D341Med (cell line): Measurements from ENCODE around the gene SEMA6B.

Experiments used
- DNase-seq: peaks from one replicate; pipeline ENCODE4 v3.0.0; 2012; ENCODE audit warnings: low spot score

SEMA6B gene

GRCh38 chr19:4588291-4588761 is 28.8 kb upstream of the SEMA6B start:
- DNase-seq = no peak

- DNase-seq = no peak
Observed at GRCh38 chr19:4587527-4587926, 28.0 kb upstream of the SEMA6B start.

- peak; percentile 22 for DNase-seq
Observed at GRCh38 chr19:4586691-4587090, 27.2 kb upstream of the SEMA6B start.

- no peak for DNase-seq
Observed at GRCh38 chr19:4586245-4586644, 26.8 kb upstream of the SEMA6B start.

- no peak for DNase-seq
Observed at GRCh38 chr19:4585556-4585955, 26.1 kb upstream of the SEMA6B start.

GRCh38 chr19:4584670-4585460 is 25.4 kb upstream of the SEMA6B start:
- DNase-seq = peak; percentile 93

GRCh38 chr19:4583961-4584669 is 24.6 kb upstream of the SEMA6B start:
- peak; percentile 88 for DNase-seq

GRCh38 chr19:4582980-4583842 is 23.7 kb upstream of the SEMA6B start:
- peak; percentile 35 for DNase-seq

- DNase-seq = peak; percentile 91
Observed at GRCh38 chr19:4581666-4582553, 22.4 kb upstream of the SEMA6B start.

- peak; percentile 87 for DNase-seq
Observed at GRCh38 chr19:4580961-4581665, 21.6 kb upstream of the SEMA6B start.

GRCh38 chr19:4580021-4580901 is 20.8 kb upstream of the SEMA6B start:
- peak; percentile 74 for DNase-seq

GRCh38 chr19:4579389-4579788 is 19.9 kb upstream of the SEMA6B start:
- peak; percentile 18 for DNase-seq

- peak; percentile 12 for DNase-seq
Observed at GRCh38 chr19:4578552-4579248, 19.2 kb upstream of the SEMA6B start.

GRCh38 chr19:4577020-4577782 is 17.7 kb upstream of the SEMA6B start:
- peak; percentile 43 for DNase-seq

- DNase-seq = peak; percentile 77
Observed at GRCh38 chr19:4576016-4576933, 16.8 kb upstream of the SEMA6B start.

- no peak for DNase-seq
Observed at GRCh38 chr19:4575267-4576015, 16.0 kb upstream of the SEMA6B start.
